DOHH2 (cell line): Measurements from ENCODE around the gene AHCY.
"Not testable (repeated sequence)": the region's sequence is repeated elsewhere in the genome, so short reads cannot be mapped to it uniquely, and the experiment has no call there.

Experiments used
- H3F3A ChIP-seq: fragments of 200-600 bp; sonication (generic), shearing (Covaris generic); 2 replicates; pipeline ENCODE4 v1.6.0; 2016; ENCODE audit warnings: antibody characterized with exemption, mild to moderate bottlenecking; ENCODE audit not compliant: control insufficient read depth, insufficient read depth
- H3K27ac ChIP-seq: fragments of 200-600 bp; sonication (generic); 2 replicates; pipeline ENCODE4 v1.5.1; 2014; ENCODE audit warnings: low read depth, mild to moderate bottlenecking, low read length, moderate library complexity
- H3K27me3 ChIP-seq: fragments of 200-600 bp; sonication (generic); 2 replicates; pipeline ENCODE4 v1.6.1; 2014; ENCODE audit warnings: mild to moderate bottlenecking, low read length, mixed read lengths; ENCODE audit not compliant: control insufficient read depth
- H3K36me3 ChIP-seq: fragments of 200-600 bp; sonication (generic); 2 replicates; pipeline ENCODE4 v1.6.1; 2014; ENCODE audit warnings: mild to moderate bottlenecking, low read length, moderate library complexity, mixed read lengths; ENCODE audit not compliant: control insufficient read depth
- H3K4me1 ChIP-seq: fragments of 200-600 bp; sonication (generic); 2 replicates; pipeline ENCODE4 v1.6.1; 2014; ENCODE audit warnings: mild to moderate bottlenecking, low read length, mixed read lengths; ENCODE audit not compliant: control insufficient read depth
- H3K4me2 ChIP-seq: fragments of 200-600 bp; sonication (generic); 2 replicates; pipeline ENCODE4 v1.6.0; 2014; ENCODE audit warnings: mild to moderate bottlenecking, low read length, moderate library complexity
- H3K4me3 ChIP-seq: fragments of 200-600 bp; sonication (generic); 2 replicates; pipeline ENCODE4 v1.5.1; 2014; ENCODE audit warnings: mild to moderate bottlenecking, low read length, mixed read lengths
- H3K79me2 ChIP-seq: fragments of 200-600 bp; sonication (generic); 2 replicates; pipeline ENCODE4 v1.6.1; 2014; ENCODE audit warnings: mild to moderate bottlenecking, low read length, mixed read lengths; ENCODE audit not compliant: control insufficient read depth
- H3K9me2 ChIP-seq: fragments of 200-600 bp; sonication (generic); replicated peaks from 2 replicates; pipeline ENCODE4 v1.6.1; 2014; ENCODE audit warnings: mild to moderate bottlenecking, low read length, mixed read lengths; ENCODE audit not compliant: control insufficient read depth
- H3K9me3 ChIP-seq: fragments of 200-600 bp; sonication (generic); 2 replicates; pipeline ENCODE4 v1.6.1; 2014; ENCODE audit warnings: antibody characterized with exemption, low read length, mixed read lengths; ENCODE audit not compliant: control insufficient read depth, insufficient read depth
- H4K20me1 ChIP-seq: fragments of 200-600 bp; sonication (generic); 2 replicates; pipeline ENCODE4 v1.6.0; 2014; ENCODE audit warnings: low read depth, mild to moderate bottlenecking, antibody characterized with exemption, low read length, moderate library complexity; ENCODE audit not compliant: control insufficient read depth, insufficient read depth
- CTCF ChIP-seq: fragments of 200-600 bp; sonication (generic); IDR thresholded peaks from one replicate; pipeline ENCODE4 v1.5.1; 2014; ENCODE audit warnings: antibody characterized with exemption, mild to moderate bottlenecking, low read depth, low read length; ENCODE audit not compliant: poor library complexity, severe bottlenecking
- EZH2phosphoT487 ChIP-seq: fragments of 200-600 bp; sonication (generic); IDR thresholded peaks from 2 replicates; pipeline ENCODE4 v1.6.1; 2017; ENCODE audit warnings: borderline replicate concordance, mild to moderate bottlenecking, antibody characterized with exemption, low read length, moderate library complexity, mixed read lengths

AHCY gene

GRCh38 chr20:34293589-34293988, 9.6 kb downstream of the AHCY start:
- no peak overlapping the region for H3K4me2 ChIP-seq
- no peaks in the 10 kb centered on the region for H3K9me2 ChIP-seq
- H3F3A ChIP-seq, result no peaks in the 10 kb centered on the region
- no peaks in the 10 kb centered on the region for H3K27me3 ChIP-seq
- H3K4me3 ChIP-seq, result no peak overlapping the region
- no peak overlapping the region for H3K27ac ChIP-seq
- no peaks in the 10 kb centered on the region for H3K4me1 ChIP-seq
- H4K20me1 ChIP-seq, result no peaks in the 10 kb centered on the region
- H3K79me2 ChIP-seq, result peaks cover 49% of the 10 kb centered on the region
- TF ChIP-seq CTCF, result no peak
- no peak for TF ChIP-seq EZH2phosphoT487
- peaks cover 74% of the 10 kb centered on the region for H3K36me3 ChIP-seq
- no peaks in the 10 kb centered on the region for H3K9me3 ChIP-seq

GRCh38 chr20:34293119-34293518, 10.0 kb downstream of the AHCY start:
- no peaks in the 10 kb centered on the region for H3K9me2 ChIP-seq
- H3K9me3 ChIP-seq, result no peaks in the 10 kb centered on the region
- H4K20me1 ChIP-seq, result no peaks in the 10 kb centered on the region
- no peak overlapping the region for H3K4me3 ChIP-seq
- H3K27ac ChIP-seq, result no peak overlapping the region
- H3K4me1 ChIP-seq, result no peaks in the 10 kb centered on the region
- no peaks in the 10 kb centered on the region for H3F3A ChIP-seq
- no peak overlapping the region for H3K4me2 ChIP-seq
- TF ChIP-seq EZH2phosphoT487 (no peak), CTCF (no peak)
- H3K27me3 ChIP-seq, result no peaks in the 10 kb centered on the region
- peaks cover 45% of the 10 kb centered on the region for H3K79me2 ChIP-seq
- H3K36me3 ChIP-seq, result peaks cover 78% of the 10 kb centered on the region

- no peaks in the 10 kb centered on the region for H3K9me3 ChIP-seq
- H3F3A ChIP-seq, result no peaks in the 10 kb centered on the region
- peaks cover 40% of the 10 kb centered on the region for H3K79me2 ChIP-seq
- H3K4me1 ChIP-seq, result no peaks in the 10 kb centered on the region
- no peaks in the 10 kb centered on the region for H4K20me1 ChIP-seq
- no peak overlapping the region for H3K4me2 ChIP-seq
- H3K27me3 ChIP-seq, result no peaks in the 10 kb centered on the region
- peaks cover 84% of the 10 kb centered on the region for H3K36me3 ChIP-seq
- H3K4me3 ChIP-seq, result no peak overlapping the region
- H3K27ac ChIP-seq, result no peak overlapping the region
- no peaks in the 10 kb centered on the region for H3K9me2 ChIP-seq
- TF ChIP-seq CTCF (no peak), EZH2phosphoT487 (no peak)
These were observed 10.7 kb downstream of the AHCY start for GRCh38 chr20:34292496-34292895.

GRCh38 chr20:34290471-34290870, 12.7 kb downstream of the AHCY start:
- Histone ChIP-seq H3K4me3 (no peak overlapping the region), H3K79me2 (peaks cover 20% of the 10 kb centered on the region), H3K36me3 (peaks cover 85% of the 10 kb centered on the region), H3K27ac (no peak overlapping the region), H4K20me1 (no peaks in the 10 kb centered on the region), H3K27me3 (no peaks in the 10 kb centered on the region), H3F3A (no peaks in the 10 kb centered on the region), H3K4me1 (no peaks in the 10 kb centered on the region), H3K9me3 (no peaks in the 10 kb centered on the region), H3K4me2 (no peak overlapping the region), H3K9me2 (no peaks in the 10 kb centered on the region)
- TF ChIP-seq EZH2phosphoT487, result no peak
- no peak for TF ChIP-seq CTCF

GRCh38 chr20:34287500-34287899, 15.7 kb downstream of the AHCY start:
- H3K36me3 ChIP-seq, result peaks cover 85% of the 10 kb centered on the region
- H3K9me3 ChIP-seq, H3K27me3 ChIP-seq: not testable (repeated sequence)

More at GRCh38 chr20:34287500-34287899, 15.7 kb downstream of the AHCY start:
- not testable (repeated sequence) for H3K4me1 ChIP-seq, H4K20me1 ChIP-seq, H3K4me3 ChIP-seq, H3K79me2 ChIP-seq, H3F3A ChIP-seq, H3K9me2 ChIP-seq, H3K27ac ChIP-seq, H3K4me2 ChIP-seq
